ENCODE data around the gene TSPOAP1.

DNA sequence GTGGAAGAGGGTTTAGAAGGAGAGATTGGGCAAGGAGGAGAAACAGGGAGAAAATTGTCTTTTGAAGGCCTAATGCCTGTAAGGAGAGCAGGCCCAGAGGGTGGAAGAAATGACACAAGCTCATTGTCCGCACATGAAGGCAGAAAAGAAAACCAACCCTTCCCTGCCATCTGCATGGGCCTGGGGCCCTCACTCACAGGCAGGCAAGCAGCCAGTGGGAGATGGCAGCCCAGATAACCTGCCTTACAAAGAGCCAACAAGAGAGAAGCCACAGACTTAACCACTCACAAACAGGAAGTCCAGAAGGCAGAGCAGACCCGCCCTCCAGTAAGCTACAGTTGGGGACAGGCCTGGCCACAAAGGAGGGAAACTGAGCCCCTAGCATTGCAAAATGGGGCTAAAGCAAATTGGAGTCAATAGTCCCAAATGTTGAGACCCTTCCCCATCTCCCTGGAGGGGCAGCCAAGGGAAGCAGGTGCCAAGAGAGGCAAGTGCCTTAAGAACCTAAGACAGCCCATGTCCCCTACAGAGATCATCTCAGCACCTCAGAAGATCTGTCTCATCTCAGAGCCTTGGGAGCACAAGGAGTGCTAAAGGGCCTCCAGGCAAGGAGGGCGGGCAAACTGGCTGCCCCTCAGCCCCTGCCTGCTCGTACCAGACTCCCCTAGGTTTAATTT is 7.3 kb upstream of the TSPOAP1 start:
- TF ChIP-seq TAF1 (IDR thresholded peaks at IDR 0.05; ENCODE audit: borderline replicate concordance, insufficient read depth, low read length) (no peak), POLR2AphosphoS5 (IDR thresholded peaks at IDR 0.05; ENCODE audit: low read depth, low read length) (no peak)

All from PFSK-1 (cell line).